A673 (cell line): ENCODE data around the gene SYDE1. TPM values are rescaled to one million over a fixed set of nuclear protein-coding genes. Genes with fewer than 3 reads are reported as not detected.

Experiments
- BruUV-seq: library from RNA; stranded (reverse); fragments of 400-500 nt; replicated peaks from 2 replicates; lab custom pipeline; 2021; lab: Mats Ljungman, UMichigan
- CTCF ChIA-PET: fragments of 300-600 bp; sonication (Branson Sonifier 250); formaldehyde crosslinking; loops from one replicate; lab custom pipeline; 2022; ENCODE audit warnings: antibody characterized with exemption; lab: Charles Lee
- POLR2A ChIA-PET: fragments of 300-600 bp; sonication (Branson Sonifier 250); formaldehyde crosslinking; loops from one replicate; lab custom pipeline; 2022; ENCODE audit warnings: antibody characterized with exemption; ENCODE audit not compliant: low non-redundant PET; lab: Charles Lee
- DNase-seq: peaks from one replicate; pipeline ENCODE4 v3.0.0-alpha.2; 2015; ENCODE audit warnings: low spot score
- H3K27ac ChIP-seq: fragments of 200-600 bp; sonication (generic); 2 replicates; pipeline ENCODE4 v1.5.1; 2016; ENCODE audit warnings: mixed run types, low read depth, mild to moderate bottlenecking, mixed read lengths, antibody characterized with exemption, low read length; ENCODE audit not compliant: poor library complexity, severe bottlenecking
- H3K27me3 ChIP-seq: fragments of 200-600 bp; sonication (generic); replicated peaks from 2 replicates; pipeline ENCODE4 v1.6.1; 2017; ENCODE audit warnings: mixed run types, low read depth, mild to moderate bottlenecking, mixed read lengths, antibody characterized with exemption, low read length; ENCODE audit not compliant: insufficient read depth, poor library complexity
- H3K36me3 ChIP-seq: fragments of 200-600 bp; sonication (generic); 2 replicates; pipeline ENCODE4 v1.6.1; 2016; ENCODE audit warnings: mixed run types, mild to moderate bottlenecking, mixed read lengths, antibody characterized with exemption, low read length; ENCODE audit not compliant: insufficient read depth, poor library complexity, severe bottlenecking
- H3K4me1 ChIP-seq: fragments of 200-600 bp; sonication (generic); 2 replicates; pipeline ENCODE4 v1.6.1; 2017; ENCODE audit warnings: mixed run types, mild to moderate bottlenecking, mixed read lengths, antibody characterized with exemption, low read length; ENCODE audit not compliant: insufficient read depth, poor library complexity, severe bottlenecking
- H3K4me3 ChIP-seq: fragments of 200-600 bp; sonication (generic); 2 replicates; pipeline ENCODE4 v1.5.1; 2016; ENCODE audit warnings: low read depth, mixed run types, mild to moderate bottlenecking, mixed read lengths, low read length; ENCODE audit not compliant: poor library complexity, severe bottlenecking
- H3K9me3 ChIP-seq: fragments of 200-600 bp; sonication (generic); 2 replicates; pipeline ENCODE4 v1.6.1; 2016; ENCODE audit warnings: mixed run types, low read depth, mild to moderate bottlenecking, mixed read lengths, antibody characterized with exemption, low read length; ENCODE audit not compliant: poor library complexity, severe bottlenecking
- CTCF ChIP-seq: fragments of 300-800, 200-600 bp; sonication (generic); conservative IDR thresholded peaks from 2 replicates; pipeline ENCODE4 v1.5.1; 2017; ENCODE audit warnings: low read depth, mild to moderate bottlenecking, antibody characterized with exemption, low read length, moderate library complexity, mixed read lengths
- EZH2 ChIP-seq: fragments of 200-600 bp; sonication (generic); IDR thresholded peaks from 2 replicates; pipeline ENCODE4 v1.6.1; 2017; ENCODE audit warnings: borderline replicate concordance, low read depth, mild to moderate bottlenecking, mixed read lengths, antibody characterized with exemption, low read length; ENCODE audit not compliant: poor library complexity, severe bottlenecking
- intact Hi-C: fragments of 100-400 bp; cut with micrococcal nuclease; formaldehyde crosslinking; loops from one replicate; pipeline ENCODE4 v1.10.0; 2022; ENCODE audit not compliant: unreplicated experiment
- total RNA-seq: library from RNA; stranded (reverse); gene quantifications from 2 replicates; pipeline ENCODE4 v1.2.3, GENCODE V29; 2021

Gene SYDE1
- total RNA-seq, 1 experiment from 2014 or later: 32.3 TPM

GRCh38 chr19:15099017-15099582 lies 8.1 kb upstream of the SYDE1 start:
- H3K27ac ChIP-seq: no peak overlapping the region
- no peak for TF ChIP-seq EZH2
- no peak for TF ChIP-seq CTCF
- H3K4me1 ChIP-seq: no peaks in the 10 kb centered on the region
- H3K36me3 ChIP-seq: no peaks in the 10 kb centered on the region
- H3K9me3 ChIP-seq: peaks cover 4% of the 10 kb centered on the region
- DNase-seq: no peak
- no TSS peak for BruUV-seq
- CTCF ChIA-PET: no interaction called here
- intact Hi-C loops: loop anchor here (10.0 kb wide), 1 partner anchor 156 kb away; no protein-coding TSS in a partner anchor
- H3K27me3 ChIP-seq: no peaks in the 10 kb centered on the region
- H3K4me3 ChIP-seq: no peak overlapping the region
- POLR2A ChIA-PET: no interaction called here

GRCh38 chr19:15101479-15102082 lies 5.6 kb upstream of the SYDE1 start:
- intact Hi-C loops: no loop called here
- H3K27me3 ChIP-seq: no peaks in the 10 kb centered on the region
- H3K4me3 ChIP-seq: no peak overlapping the region
- POLR2A ChIA-PET: no interaction called here
- BruUV-seq: no TSS peak
- CTCF ChIA-PET: interaction anchor here (0.5 to 1.5 kb wide), 11 partner anchors 8 to 150 kb away, joined by 3 to 30 read pairs (median 4); no protein-coding TSS in a partner anchor
- H3K4me1 ChIP-seq: no peaks in the 10 kb centered on the region
- H3K36me3 ChIP-seq: no peaks in the 10 kb centered on the region
- no peak overlapping the region for H3K27ac ChIP-seq
- peaks cover 12% of the 10 kb centered on the region for H3K9me3 ChIP-seq
- DNase-seq: peak; percentile 61
- TF ChIP-seq CTCF (peak; percentile 75), EZH2 (no peak)

GRCh38 chr19:15104003-15104402 lies 3.2 kb upstream of the SYDE1 start:
- Histone ChIP-seq H3K27ac (no peak overlapping the region), H3K9me3 (peaks cover 12% of the 10 kb centered on the region), H3K27me3 (no peaks in the 10 kb centered on the region), H3K36me3 (no peaks in the 10 kb centered on the region), H3K4me1 (peaks cover 8% of the 10 kb centered on the region), H3K4me3 (no peak overlapping the region)
- intact Hi-C loops: no loop called here
- POLR2A ChIA-PET: no interaction called here
- no TSS peak for BruUV-seq
- CTCF ChIA-PET: interaction anchor here (0.7 kb wide), 1 partner anchor 451 kb away, joined by 5 read pairs; no protein-coding TSS in a partner anchor
- TF ChIP-seq CTCF: no peak
- no peak for TF ChIP-seq EZH2
- DNase-seq: no peak
